ENCODE measurements around the gene MFNG.

MFNG gene

GRCh38 chr22:37526376-37526775, 40.2 kb upstream of the MFNG start:
- CTCF ChIA-PET: interaction anchor here (1.1 to 5.5 kb wide), 5 partner anchors 12 to 80 kb away, joined by 3 to 28 read pairs (median 6); no protein-coding TSS in a partner anchor
- no peak for TF ChIP-seq CTCF (IDR thresholded peaks at IDR 0.05; ENCODE audit: insufficient read depth, low read length, missing control alignments)
- DNase-seq (ENCODE audit: low read depth, low spot score): no peak
- H3K4me3 ChIP-seq (ENCODE audit: low read depth, low read length): no peak overlapping the region
- POLR2A ChIA-PET: no interaction called here

GRCh38 chr22:37525746-37526350, 39.7 kb upstream of the MFNG start:
- no peak for DNase-seq (ENCODE audit: low read depth, low spot score)
- no peak overlapping the region for H3K4me3 ChIP-seq (ENCODE audit: low read depth, low read length)
- CTCF ChIA-PET: interaction anchor here (0.6 to 1.6 kb wide), 11 partner anchors 10 to 209 kb away, joined by 3 to 7 read pairs (median 3); no protein-coding TSS in a partner anchor
- TF ChIP-seq CTCF (IDR thresholded peaks at IDR 0.05; ENCODE audit: insufficient read depth, low read length, missing control alignments): no peak
- POLR2A ChIA-PET: no interaction called here

GRCh38 chr22:37525073-37525745, 39.0 kb upstream of the MFNG start:
- H3K4me3 ChIP-seq (ENCODE audit: low read depth, low read length): no peak overlapping the region; the same call in 1 of the 2 replicates
- CTCF ChIA-PET: interaction anchor here (0.6 to 1.5 kb wide), 10 partner anchors 9 to 209 kb away, joined by 3 to 6 read pairs (median 3); no protein-coding TSS in a partner anchor
- TF ChIP-seq CTCF (IDR thresholded peaks at IDR 0.05; ENCODE audit: insufficient read depth, low read length, missing control alignments): no peak
- POLR2A ChIA-PET: interaction anchor here (0.6 kb wide), 1 partner anchor 150 kb away, joined by 3 read pairs; the partner anchor contains the start of gene LGALS1
- DNase-seq (ENCODE audit: low read depth, low spot score): peak; percentile 37

GRCh38 chr22:37522482-37522881, 36.3 kb upstream of the MFNG start:
- TF ChIP-seq CTCF (IDR thresholded peaks at IDR 0.05; ENCODE audit: insufficient read depth, low read length, missing control alignments): no peak
- DNase-seq (ENCODE audit: low read depth, low spot score): no peak
- H3K4me3 ChIP-seq (ENCODE audit: low read depth, low read length): no peak overlapping the region
- POLR2A ChIA-PET: no interaction called here
- CTCF ChIA-PET: interaction anchor here (1.0 to 1.1 kb wide), 2 partner anchors 50 to 70 kb away, joined by 3 read pairs; no protein-coding TSS in a partner anchor

GRCh38 chr22:37521236-37521739, 35.1 kb upstream of the MFNG start:
- H3K4me3 ChIP-seq (ENCODE audit: low read depth, low read length): no peak overlapping the region
- POLR2A ChIA-PET: no interaction called here
- CTCF ChIA-PET: interaction anchor here (0.8 to 1.0 kb wide), 3 partner anchors 17 to 92 kb away, joined by 3 read pairs; no protein-coding TSS in a partner anchor
- TF ChIP-seq CTCF (IDR thresholded peaks at IDR 0.05; ENCODE audit: insufficient read depth, low read length, missing control alignments): no peak
- no peak for DNase-seq (ENCODE audit: low read depth, low spot score)

GRCh38 chr22:37520776-37521191, 34.6 kb upstream of the MFNG start:
- CTCF ChIA-PET: interaction anchor here (0.8 kb wide), 2 partner anchors 18 to 91 kb away, joined by 3 read pairs; no protein-coding TSS in a partner anchor
- POLR2A ChIA-PET: no interaction called here
- DNase-seq (ENCODE audit: low read depth, low spot score): no peak

More at GRCh38 chr22:37520776-37521191, 34.6 kb upstream of the MFNG start:
- H3K4me3 ChIP-seq (ENCODE audit: low read depth, low read length): no peak overlapping the region
- TF ChIP-seq CTCF (IDR thresholded peaks at IDR 0.05; ENCODE audit: insufficient read depth, low read length, missing control alignments): no peak

All from AG04449 (cell line).